ENCODE measurements around the gene AMBRA1. TPM values are rescaled to one million over a fixed set of nuclear protein-coding genes. Genes with fewer than 3 reads are reported as not detected.

Gene AMBRA1
- total RNA-seq, 4 donors from 2014 or later, result 43.4 to 48.9 (median 46.3) TPM

- Histone ChIP-seq H3K4me3 (no peak overlapping the region), H3K4me1 (peaks cover 5 to 24% (median 12%) of the 10 kb centered on the region in 4 donors), H3K27ac (no peak overlapping the region), H3K27me3 (no peaks in the 10 kb centered on the region), H3K36me3 (no peaks in the 10 kb centered on the region), H3K9me3 (no peaks in the 10 kb centered on the region)
- in situ Hi-C loops (cut with MboI; ENCODE audit: low pct_ligation_motif_present in 1 of 4, low pct_unique_long_range_greater_than_20kb in 1 of 4, low sequenced_read_pairs in 3 of 4) (no loop called here), intact Hi-C loops (cut with DNase I; ENCODE audit: low total_unique reads) (loop anchor here (1.0 kb wide), 1 partner anchor 23 kb away; no protein-coding TSS in a partner anchor)
- no peak for DNase-seq
- WGBS, 2 donors (ENCODE audit: low coverage in 1 of 2), result 54 to 71% methylated on average over 5 to 7 of the region's 7 CpGs
- TF ChIP-seq EP300 (IDR thresholded peaks at IDR 0.05; ENCODE audit: low read depth) (no peak), POLR2A (IDR thresholded peaks at IDR 0.05) (no peak), CTCF (IDR thresholded peaks at IDR 0.05) (no peak), POLR2AphosphoS5 (IDR thresholded peaks at IDR 0.05) (no peak)
Measured at GRCh38 chr11:46565232-46565840, 28.5 kb downstream of the AMBRA1 start.

- no peak overlapping the region for H3K27ac ChIP-seq
- no peaks in the 10 kb centered on the region for H3K27me3 ChIP-seq
Measured at GRCh38 chr11:46564459-46564858, 29.4 kb downstream of the AMBRA1 start.

GRCh38 chr11:46562527-46562926 lies 31.3 kb downstream of the AMBRA1 start:
- in situ Hi-C loops (cut with MboI; ENCODE audit: low pct_ligation_motif_present in 1 of 4, low pct_unique_long_range_greater_than_20kb in 1 of 4, low sequenced_read_pairs in 3 of 4), result no loop called here
- H3K9me3 ChIP-seq, result no peaks in the 10 kb centered on the region
- H3K27ac ChIP-seq, result no peak overlapping the region
- no peak overlapping the region for H3K4me3 ChIP-seq
- no peak for DNase-seq
- H3K27me3 ChIP-seq, result no peaks in the 10 kb centered on the region
- WGBS, 2 donors (ENCODE audit: low coverage in 1 of 2), result 87 to 93% methylated on average over 5 of the region's 5 CpGs
- intact Hi-C loops (cut with DNase I; ENCODE audit: low total_unique reads), result no loop called here
- no peak for TF ChIP-seq EP300 (IDR thresholded peaks at IDR 0.05; ENCODE audit: low read depth)
- TF ChIP-seq CTCF (IDR thresholded peaks at IDR 0.05), result no peak
- no peak for TF ChIP-seq POLR2AphosphoS5 (IDR thresholded peaks at IDR 0.05)
- no peak for TF ChIP-seq POLR2A (IDR thresholded peaks at IDR 0.05)
- H3K4me1 ChIP-seq, result peaks cover 5 to 39% (median 21%) of the 10 kb centered on the region in 4 donors
- H3K36me3 ChIP-seq, result no peaks in the 10 kb centered on the region

More at GRCh38 chr11:46564459-46564858, 29.4 kb downstream of the AMBRA1 start:
- H3K4me3 ChIP-seq, result no peak overlapping the region
- 75 to 88% methylated on average over 1 of the region's 1 CpG for WGBS, 2 donors (ENCODE audit: low coverage in 1 of 2)
- no peaks in the 10 kb centered on the region for H3K9me3 ChIP-seq
- H3K36me3 ChIP-seq, result no peaks in the 10 kb centered on the region
- DNase-seq, result no peak
- intact Hi-C loops (cut with DNase I; ENCODE audit: low total_unique reads) (no loop called here), in situ Hi-C loops (cut with MboI; ENCODE audit: low pct_ligation_motif_present in 1 of 4, low pct_unique_long_range_greater_than_20kb in 1 of 4, low sequenced_read_pairs in 3 of 4) (no loop called here)
- peaks cover 5 to 33% (median 19%) of the 10 kb centered on the region in 4 donors for H3K4me1 ChIP-seq
- TF ChIP-seq CTCF (IDR thresholded peaks at IDR 0.05) (no peak), POLR2A (IDR thresholded peaks at IDR 0.05) (no peak), POLR2AphosphoS5 (IDR thresholded peaks at IDR 0.05) (no peak), EP300 (IDR thresholded peaks at IDR 0.05; ENCODE audit: low read depth) (no peak)

- peaks cover 11 to 47% (median 28%) of the 10 kb centered on the region in 4 donors for H3K4me1 ChIP-seq
- no peaks in the 10 kb centered on the region for H3K36me3 ChIP-seq
- no peaks in the 10 kb centered on the region for H3K27me3 ChIP-seq
- H3K9me3 ChIP-seq, result no peaks in the 10 kb centered on the region
- TF ChIP-seq POLR2A (IDR thresholded peaks at IDR 0.05) (no peak), EP300 (IDR thresholded peaks at IDR 0.05; ENCODE audit: low read depth) (no peak), CTCF (IDR thresholded peaks at IDR 0.05) (no peak)
- H3K4me3 ChIP-seq, result peak overlapping the region in 3 of 4 donors; percentile 24 to 49 (median 31)
- 2 to 10% methylated on average over 3 to 6 of the region's 6 CpGs for WGBS, 2 donors (ENCODE audit: low coverage in 1 of 2)
- intact Hi-C loops (cut with DNase I; ENCODE audit: low total_unique reads) (no loop called here), in situ Hi-C loops (cut with MboI; ENCODE audit: low pct_ligation_motif_present in 1 of 4, low pct_unique_long_range_greater_than_20kb in 1 of 4, low sequenced_read_pairs in 3 of 4) (no loop called here)
- no peak for DNase-seq
- H3K27ac ChIP-seq, result peak overlapping the region; percentile 71 to 86 (median 79)
Measured at GRCh38 chr11:46560300-46560991, 33.4 kb downstream of the AMBRA1 start.

Data from transverse colon (tissue), 4 donors.